K562 (cell line): ENCODE measurements around the gene CRLF2. TPM values are rescaled to one million over a fixed set of nuclear protein-coding genes. Genes with fewer than 3 reads are reported as not detected.
"Not testable (repeated sequence)": the region's sequence is repeated elsewhere in the genome, so short reads cannot be mapped to it uniquely, and the experiment has no call there.

Experiments used
- ATAC-seq: fragments of 200-7000 bp; cut with Tn5 transposase; 3 replicates; pipeline ENCODE4 v1.9.1; 2020; ENCODE audit warnings: moderate library complexity
- BruUV-seq: library from RNA; stranded (reverse); fragments of 400-500 nt; replicated peaks from 2 replicates; lab custom pipeline; 2021; lab: Mats Ljungman, UMichigan
- CTCF ChIA-PET: fragments of 300-600 bp; formaldehyde crosslinking; extraction: SDS; loops from one replicate; lab custom pipeline; 2021; ENCODE audit warnings: low intra/inter-chr PET ratio; lab: Yijun Ruan, JAX
- POLR2A ChIA-PET: fragments of 300-600, 350-650 bp; sonication (Branson Sonifier 250); formaldehyde crosslinking; extraction: SDS; loops from one replicate; lab custom pipeline; 2021; ENCODE audit warnings: antibody characterized with exemption, inconsistent platforms; lab: Yijun Ruan, JAX
- DNase-seq, 4 experiments: peaks; one replicate each; pipeline versions ENCODE4 v3.0.0 to v3.0.0-alpha.2; 2011 to 2018; ENCODE audit warnings: low spot score in 3 of 4, mixed read lengths in 3 of 4; ENCODE audit errors: extremely low read depth in 1 of 4
- FAIRE-seq: peaks from 2 replicates; lab custom pipeline; 2011; peaks lifted over from hg19 to GRCh38; lab: Jason Lieb, UNC
- H2AFZ ChIP-seq: 2 replicates; pipeline ENCODE4 v1.6.0; 2011; ENCODE audit warnings: low read depth, low read length, control low read depth, inconsistent platforms
- H3K27ac ChIP-seq: fragments of 200-600 bp; 3 replicates; pipeline ENCODE4 v1.8.0; 2011; ENCODE audit warnings: low read depth, mild to moderate bottlenecking, control low read depth, inconsistent platforms, low read length, moderate library complexity, mixed read lengths; ENCODE audit errors: extremely low read depth
- H3K27me3 ChIP-seq, 2 experiments: fragments of 300-600 bp in 1 of 2; 2 replicates in 1 of 2; 3 replicates in 1 of 2; pipeline versions ENCODE4 v1.6.0 to v1.8.0; 2011; ENCODE audit warnings: inconsistent platforms in 2 of 2, low read length in 2 of 2, mild to moderate bottlenecking in 1 of 2, mixed read lengths in 1 of 2, moderate library complexity in 1 of 2; ENCODE audit not compliant: control insufficient read depth in 2 of 2, insufficient read depth in 2 of 2
- H3K36me3 ChIP-seq: fragments of 300-600 bp; 3 replicates; pipeline ENCODE4 v1.8.0; 2011; ENCODE audit warnings: mild to moderate bottlenecking, low read length, inconsistent platforms; ENCODE audit not compliant: control insufficient read depth, insufficient read depth
- H3K4me1 ChIP-seq, 2 experiments: fragments of 200-600 bp in 1 of 2; replicated peaks in 1 of 2; 2 replicates in 1 of 2; 3 replicates in 1 of 2; pipeline versions ENCODE4 v1.5.1 to v1.8.0; 2011; ENCODE audit warnings: inconsistent platforms in 2 of 2, low read length in 2 of 2, mild to moderate bottlenecking in 1 of 2, mixed read lengths in 1 of 2, moderate library complexity in 1 of 2; ENCODE audit not compliant: control insufficient read depth in 2 of 2, insufficient read depth in 2 of 2
- H3K4me2 ChIP-seq: 2 replicates; pipeline ENCODE4 v1.6.1; 2011; ENCODE audit warnings: low read length, control low read depth, inconsistent platforms, mixed read lengths; ENCODE audit not compliant: insufficient read depth
- H3K4me3 ChIP-seq: fragments of 200-600 bp; sonication (generic), shearing (Covaris generic); 2 replicates; pipeline ENCODE4 v1.5.1; 2016; ENCODE audit warnings: control low read depth, inconsistent platforms
- H3K79me2 ChIP-seq: fragments of 200-600 bp; 3 replicates; pipeline ENCODE4 v1.8.0; 2011; ENCODE audit warnings: low read length, inconsistent platforms; ENCODE audit not compliant: control insufficient read depth, insufficient read depth
- H3K9ac ChIP-seq, 2 experiments: 2 replicates each; pipeline versions ENCODE4 v1.6.0 to v1.6.1; 2011; ENCODE audit warnings: low read depth in 2 of 2, low read length in 2 of 2, control low read depth in 1 of 2, inconsistent platforms in 1 of 2, mild to moderate bottlenecking in 1 of 2, mixed read lengths in 1 of 2; ENCODE audit not compliant: insufficient read depth in 1 of 2
- H3K9me1 ChIP-seq: one replicate; pipeline ENCODE4 v1.6.0; 2011; ENCODE audit warnings: inconsistent platforms, mild to moderate bottlenecking, low read length, moderate library complexity; ENCODE audit not compliant: control insufficient read depth, insufficient read depth
- H3K9me3 ChIP-seq: replicated peaks from 2 replicates; pipeline ENCODE4 v1.5.1; 2011; ENCODE audit warnings: low read depth, low read length, inconsistent platforms; ENCODE audit not compliant: control insufficient read depth, insufficient read depth
- H4K20me1 ChIP-seq: replicated peaks from 2 replicates; pipeline ENCODE4 v1.6.1; 2011; ENCODE audit warnings: low read length, inconsistent platforms, mixed read lengths; ENCODE audit not compliant: control insufficient read depth, insufficient read depth
- ATF7 ChIP-seq: fragments of 450-650 bp; IDR thresholded peaks from 2 replicates; pipeline ENCODE4 v1.7.1; 2014; ENCODE audit warnings: mild to moderate bottlenecking, moderate library complexity
- DLX4 ChIP-seq: fragments of 250-450 bp; sonication (Bioruptor Pico); IDR thresholded peaks from 2 replicates; pipeline ENCODE4 v1.6.1; 2021; ENCODE audit warnings: mild to moderate bottlenecking
- IRF9 ChIP-seq: fragments of 450-650 bp; IDR thresholded peaks from 2 replicates; pipeline ENCODE4 v1.6.1; 2016; ENCODE audit warnings: missing biosample characterization, missing genetic modification characterization
- NBN ChIP-seq: fragments of 450-650 bp; IDR thresholded peaks from 2 replicates; pipeline ENCODE4 v1.6.1; 2016; ENCODE audit warnings: low read depth, mild to moderate bottlenecking
- NFE2L1 ChIP-seq: fragments of 450-650 bp; IDR thresholded peaks from 2 replicates; pipeline ENCODE4 v1.6.1; 2016; ENCODE audit warnings: missing genetic modification characterization, low read depth, mild to moderate bottlenecking, missing compliant biosample characterization, moderate library complexity, borderline replicate concordance
- RFX7 ChIP-seq: fragments of 250-450 bp; sonication (Bioruptor Pico); IDR thresholded peaks from 2 replicates; pipeline ENCODE4 v1.5.1; 2021; ENCODE audit warnings: mild to moderate bottlenecking
- SMARCE1 ChIP-seq: fragments of 450-650 bp; IDR thresholded peaks from 2 replicates; pipeline ENCODE4 v1.7.1; 2016; ENCODE audit warnings: mild to moderate bottlenecking
- TEAD4 ChIP-seq, 2 experiments: sonication (generic) in 1 of 2; formaldehyde crosslinking in 1 of 2; IDR thresholded peaks; 2 replicates each; pipeline versions ENCODE4 v1.6.1 to v1.8.0; 2012 to 2022; ENCODE audit warnings: borderline replicate concordance in 1 of 2, inconsistent platforms in 1 of 2, low read length in 1 of 2, mild to moderate bottlenecking in 1 of 2, missing genetic modification reagents in 1 of 2
- ZNF311 ChIP-seq: fragments of 250-450 bp; sonication (Bioruptor Pico); IDR thresholded peaks from 2 replicates; pipeline ENCODE4 v1.4.0; 2020; ENCODE audit warnings: mild to moderate bottlenecking, moderate library complexity
- ZNF347 ChIP-seq: fragments of 450-650 bp; formaldehyde crosslinking; IDR thresholded peaks from 2 replicates; pipeline ENCODE4 v1.4.0; 2020; ENCODE audit warnings: low read depth, mild to moderate bottlenecking, moderate library complexity
- WGBS: fragments of 100-300 bp; shearing (Covaris generic); methylation state at CpG from one replicate; pipeline ENCODE4 v1.1.6; 2016; ENCODE audit warnings: low coverage, mixed read lengths; ENCODE audit not compliant: insufficient coverage; ENCODE audit errors: missing lambda C conversion rate; 5-methylcytosine and 5-hydroxymethylcytosine counted together
- in situ Hi-C: fragments of 300-500 bp; cut with MboI; formaldehyde crosslinking; loops from 4 replicates; pipeline ENCODE4 v1.15.0; 2018; ENCODE audit warnings: inconsistent platforms, mixed read lengths
- intact Hi-C: fragments of 100-400 bp; cut with micrococcal nuclease; formaldehyde crosslinking; loops from 2 replicates; pipeline ENCODE4 v1.14.2; 2022
- polyA plus RNA-seq, 8 experiments: library from polyadenylated mRNA; depleted of rRNA in 4 of 8; stranded (reverse) in 5 of 8; unstranded in 3 of 8; fragments of >200 nt; fragmentation: Nextera tagmentation in 2 of 8; fragmentation: Illumina TruSeq in 1 of 8; extraction: Ambion mirVana in 2 of 8; extraction: Trizol in 1 of 8; gene quantifications; 2 replicates each; pipeline versions ENCODE4 v1.2.1 to v1.2.3, GENCODE V29; 2011 to 2014; ENCODE audit warnings: inconsistent platforms in 1 of 8, missing spikeins in 1 of 8
- total RNA-seq, 7 experiments: library from RNA; depleted of rRNA in 6 of 7; stranded (reverse); fragments of >200 nt in 6 of 7; fragmentation: Illumina TruSeq in 2 of 7; extraction: Trizol in 2 of 7; gene quantifications; 2 replicates each; pipeline versions ENCODE4 v1.2.1 to v1.2.3, GENCODE V29; 2011 to 2021; ENCODE audit warnings: low replicate concordance in 1 of 7
- TF ChIP-seq, protein P1 (sequence below): IDR thresholded peaks from 2 replicates; pipeline ENCODE4 v1.6.1; 2012; ENCODE audit warnings: low read depth, low read length, improper control_type of control experiment, borderline replicate concordance

Gene CRLF2
- total and polyA plus RNA-seq, 9 of the 15 experiments (the other 6 are each of a cell fraction or from before 2014, with no cell fraction given) = not detected

DNA sequence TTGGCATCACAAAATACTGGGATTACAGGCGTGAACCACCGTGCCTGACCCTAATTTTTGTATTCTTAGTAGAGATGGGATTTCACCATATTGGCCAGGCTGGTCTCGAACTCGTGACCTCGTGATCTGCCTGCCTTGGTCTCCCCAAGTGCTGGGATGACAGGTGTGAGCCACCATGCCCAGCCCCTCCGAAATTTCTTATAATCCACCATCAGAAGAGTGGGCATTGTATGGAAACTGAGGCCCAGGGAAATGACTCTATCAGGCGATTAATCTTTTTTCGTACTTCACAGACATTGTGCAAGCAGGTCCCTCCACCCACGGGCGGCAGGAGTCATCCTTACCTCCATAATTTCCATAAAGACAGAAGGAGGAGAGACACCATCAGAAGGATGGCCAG, 16.0 kb downstream of the CRLF2 start (continued):
- TF ChIP-seq TEAD4 (IDR thresholded peaks at IDR 0.05; ENCODE audit: low read length) (no peak), TEAD4 (CRISPR knock-in tag; IDR thresholded peaks at IDR 0.05; ENCODE audit: borderline replicate concordance) (no peak), NFE2L1 (no peak)

DNA sequence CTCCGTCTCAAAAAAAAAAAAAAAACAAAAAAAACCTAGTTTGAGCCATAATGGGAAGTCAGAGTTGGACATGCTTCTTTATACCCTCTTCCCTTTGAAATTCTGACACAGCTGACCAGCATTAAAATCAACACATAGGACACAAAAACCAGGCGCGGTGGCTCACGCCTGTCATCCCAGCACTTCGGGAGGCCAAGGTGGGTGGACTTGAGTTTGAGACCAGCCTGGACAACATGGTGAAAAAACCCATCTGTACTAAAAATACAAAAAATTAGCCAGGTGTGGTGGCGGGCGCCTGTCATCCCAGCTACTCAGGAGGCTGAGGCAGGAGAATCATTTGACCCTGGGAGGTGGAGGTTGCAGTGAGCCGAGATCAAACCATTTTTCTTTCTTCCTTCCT, 20.3 kb downstream of the CRLF2 start:
- not testable (repeated sequence) for FAIRE-seq

GRCh38 chrX:1190596-1191145, 21.8 kb downstream of the CRLF2 start:
- no peak overlapping the region for H3K9ac ChIP-seq
- FAIRE-seq = no peak
- CTCF ChIA-PET = no interaction called here
- no peak overlapping the region for H3K4me2 ChIP-seq
- H3K9me3 ChIP-seq = no peaks in the 10 kb centered on the region
- no peaks in the 10 kb centered on the region for H3K4me1 ChIP-seq
- H2AFZ ChIP-seq = no peak overlapping the region
- BruUV-seq = no TSS peak
- intact Hi-C loops = no loop called here
- WGBS = 4% methylated on average over 14 of the region's 18 CpGs
- no peaks in the 10 kb centered on the region for H4K20me1 ChIP-seq
- no peak overlapping the region for H3K27ac ChIP-seq
- no peak for ATAC-seq
- H3K27me3 ChIP-seq = peaks cover 0 to 5% of the 10 kb centered on the region in 2 experiments; a peak in 2 of 5 replicates
- H3K4me3 ChIP-seq = no peak overlapping the region
- no peaks in the 10 kb centered on the region for H3K36me3 ChIP-seq
- no peaks in the 10 kb centered on the region for H3K9me1 ChIP-seq
- H3K79me2 ChIP-seq = no peaks in the 10 kb centered on the region
- POLR2A ChIA-PET = no interaction called here
- in situ Hi-C loops = no loop called here
- no peak for DNase-seq
- TF ChIP-seq ZNF311 (CRISPR knock-in tag) (no peak), SMARCE1 (no peak), RFX7 (CRISPR knock-in tag) (no peak), ZNF347 (CRISPR knock-in tag) (no peak), DLX4 (CRISPR knock-in tag) (no peak), NBN (no peak), IRF9 (tag) (no peak), ATF7 (no peak)
- TF ChIP-seq, protein P1, sequence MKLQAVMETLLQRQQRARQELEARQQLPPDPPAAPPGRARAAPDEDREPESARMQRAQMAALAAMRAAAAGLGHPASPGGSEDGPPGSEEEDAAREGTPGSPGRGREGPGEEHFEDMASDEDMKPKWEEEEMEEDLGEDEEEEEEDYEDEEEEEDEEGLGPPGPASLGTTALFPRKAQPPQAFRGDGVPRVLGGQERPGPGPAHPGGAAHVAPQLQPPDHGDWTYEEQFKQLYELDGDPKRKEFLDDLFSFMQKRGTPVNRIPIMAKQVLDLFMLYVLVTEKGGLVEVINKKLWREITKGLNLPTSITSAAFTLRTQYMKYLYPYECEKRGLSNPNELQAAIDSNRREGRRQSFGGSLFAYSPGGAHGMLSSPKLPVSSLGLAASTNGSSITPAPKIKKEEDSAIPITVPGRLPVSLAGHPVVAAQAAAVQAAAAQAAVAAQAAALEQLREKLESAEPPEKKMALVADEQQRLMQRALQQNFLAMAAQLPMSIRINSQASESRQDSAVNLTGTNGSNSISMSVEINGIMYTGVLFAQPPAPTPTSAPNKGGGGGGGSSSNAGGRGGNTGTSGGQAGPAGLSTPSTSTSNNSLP = no peak

More for the DNA sequence above, 20.3 kb downstream of the CRLF2 start:
- H3K79me2 ChIP-seq, CTCF ChIA-PET, H3K4me3 ChIP-seq, POLR2A ChIA-PET, intact Hi-C loops, BruUV-seq, H3K27me3 ChIP-seq, H4K20me1 ChIP-seq, H3K4me1 ChIP-seq, H3K36me3 ChIP-seq, H3K9ac ChIP-seq, H3K4me2 ChIP-seq, ATAC-seq, H3K9me1 ChIP-seq, H3K27ac ChIP-seq, H3K9me3 ChIP-seq, in situ Hi-C loops, H2AFZ ChIP-seq, DNase-seq: not testable (repeated sequence)
- 20% methylated on average over 6 of the region's 8 CpGs for WGBS
